ENCODE measurements around the gene RXRG. TPM values are rescaled to one million over a fixed set of nuclear protein-coding genes. Genes with fewer than 3 reads are reported as not detected.

Gene RXRG
- polyA plus RNA-seq, 1 donor from 2014 or later, result 0.78 TPM

DNA sequence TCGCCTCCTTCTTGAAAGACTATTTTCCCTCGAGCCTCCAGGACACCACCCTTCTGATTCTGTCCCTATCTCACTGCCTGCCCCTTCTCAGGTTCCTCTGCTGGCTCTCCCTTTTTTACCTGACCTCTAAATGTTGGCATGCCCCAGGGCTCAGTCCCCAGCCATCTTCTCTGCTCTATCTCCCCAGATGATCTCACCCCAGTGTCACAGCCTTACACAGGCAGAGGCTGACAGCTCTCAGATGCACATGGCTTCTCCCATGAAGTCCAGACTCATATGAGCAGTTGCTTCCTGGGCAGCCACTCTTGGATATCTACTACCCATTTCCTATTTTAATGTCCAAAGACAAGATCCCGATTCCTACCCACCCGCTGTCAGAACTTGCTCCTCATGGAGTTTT lies 37.5 kb downstream of the RXRG start:
- Histone ChIP-seq H3K27ac (ENCODE audit: low read length) (no peak overlapping the region), H3K4me3 (ENCODE audit: low read length) (no peak overlapping the region), H2AFZ (ENCODE audit: low read depth, low read length) (no peak overlapping the region), H3K9me2 (ENCODE audit: insufficient read depth, low read length) (no peaks in the 10 kb centered on the region), H3K9ac (ENCODE audit: low read length) (no peak overlapping the region), H4K20me1 (ENCODE audit: insufficient read depth) (no peaks in the 10 kb centered on the region), H3K27me3 (ENCODE audit: insufficient read depth, low read depth, low read length) (no peaks in the 10 kb centered on the region), H3K79me2 (replicated peaks; ENCODE audit: insufficient read depth, low read length) (no peaks in the 10 kb centered on the region), H3K9me3 (ENCODE audit: low read length) (no peaks in the 10 kb centered on the region), H3F3A (ENCODE audit: insufficient read depth, low read length, poor library complexity, severe bottlenecking) (no peaks in the 10 kb centered on the region), H3K4me2 (ENCODE audit: low read length) (no peak overlapping the region), H3K36me3 (ENCODE audit: insufficient read depth, low read length) (no peaks in the 10 kb centered on the region)
- TF ChIP-seq REST (IDR thresholded peaks at IDR 0.05; ENCODE audit: borderline replicate concordance) (no peak), POLR2AphosphoS5 (IDR thresholded peaks at IDR 0.05) (no peak), SMC3 (conservative IDR thresholded peaks at IDR 0.05; ENCODE audit: poor library complexity) (no peak), EZH2 (IDR thresholded peaks at IDR 0.05; ENCODE audit: borderline replicate concordance, insufficient read depth, low read length, poor library complexity, severe bottlenecking) (no peak), CTCF (IDR thresholded peaks at IDR 0.05; ENCODE audit: poor library complexity, severe bottlenecking) (no peak), TAF1 (IDR thresholded peaks at IDR 0.05; ENCODE audit: low read depth) (no peak), MXI1 (conservative IDR thresholded peaks at IDR 0.05; ENCODE audit: poor library complexity, severe bottlenecking) (no peak), RAD21 (conservative IDR thresholded peaks at IDR 0.05) (no peak), EP300 (conservative IDR thresholded peaks at IDR 0.05; ENCODE audit: poor library complexity, severe bottlenecking) (no peak)

- no peaks in the 10 kb centered on the region for H3K9me2 ChIP-seq (ENCODE audit: insufficient read depth, low read length)
- no peak overlapping the region for H3K9ac ChIP-seq (ENCODE audit: low read length)
- H3K79me2 ChIP-seq (replicated peaks; ENCODE audit: insufficient read depth, low read length), result no peaks in the 10 kb centered on the region
- H4K20me1 ChIP-seq (ENCODE audit: insufficient read depth), result no peaks in the 10 kb centered on the region
- H2AFZ ChIP-seq (ENCODE audit: low read depth, low read length), result no peak overlapping the region
- no peak for TF ChIP-seq MXI1 (conservative IDR thresholded peaks at IDR 0.05; ENCODE audit: poor library complexity, severe bottlenecking)
- no peak for TF ChIP-seq EZH2 (IDR thresholded peaks at IDR 0.05; ENCODE audit: borderline replicate concordance, insufficient read depth, low read length, poor library complexity, severe bottlenecking)
- TF ChIP-seq SMC3 (conservative IDR thresholded peaks at IDR 0.05; ENCODE audit: poor library complexity), result peak; percentile 98
- TF ChIP-seq RAD21 (conservative IDR thresholded peaks at IDR 0.05), result peak; percentile 96
- TF ChIP-seq TAF1 (IDR thresholded peaks at IDR 0.05; ENCODE audit: low read depth), result no peak
- TF ChIP-seq POLR2AphosphoS5 (IDR thresholded peaks at IDR 0.05), result no peak
- no peak for TF ChIP-seq REST (IDR thresholded peaks at IDR 0.05; ENCODE audit: borderline replicate concordance)
- no peak for TF ChIP-seq EP300 (conservative IDR thresholded peaks at IDR 0.05; ENCODE audit: poor library complexity, severe bottlenecking)
- peak; percentile 92 for TF ChIP-seq CTCF (IDR thresholded peaks at IDR 0.05; ENCODE audit: poor library complexity, severe bottlenecking)
- no peaks in the 10 kb centered on the region for H3K27me3 ChIP-seq (ENCODE audit: insufficient read depth, low read depth, low read length)
- no peak overlapping the region for H3K4me3 ChIP-seq (ENCODE audit: low read length)
- H3K4me2 ChIP-seq (ENCODE audit: low read length), result no peak overlapping the region
- H3F3A ChIP-seq (ENCODE audit: insufficient read depth, low read length, poor library complexity, severe bottlenecking), result no peaks in the 10 kb centered on the region
- H3K36me3 ChIP-seq (ENCODE audit: insufficient read depth, low read length), result no peaks in the 10 kb centered on the region
- no peak overlapping the region for H3K27ac ChIP-seq (ENCODE audit: low read length)
- H3K9me3 ChIP-seq (ENCODE audit: low read length), result no peaks in the 10 kb centered on the region
These were observed 41.0 kb downstream of the RXRG start for GRCh38 chr1:165403835-165404482.
